Measurements from ENCODE around the gene TCL1A. TPM values are rescaled to one million over a fixed set of nuclear protein-coding genes. Genes with fewer than 3 reads are reported as not detected.

TCL1A gene
- total RNA-seq, 1 experiment from 2014 or later: not detected

DNA sequence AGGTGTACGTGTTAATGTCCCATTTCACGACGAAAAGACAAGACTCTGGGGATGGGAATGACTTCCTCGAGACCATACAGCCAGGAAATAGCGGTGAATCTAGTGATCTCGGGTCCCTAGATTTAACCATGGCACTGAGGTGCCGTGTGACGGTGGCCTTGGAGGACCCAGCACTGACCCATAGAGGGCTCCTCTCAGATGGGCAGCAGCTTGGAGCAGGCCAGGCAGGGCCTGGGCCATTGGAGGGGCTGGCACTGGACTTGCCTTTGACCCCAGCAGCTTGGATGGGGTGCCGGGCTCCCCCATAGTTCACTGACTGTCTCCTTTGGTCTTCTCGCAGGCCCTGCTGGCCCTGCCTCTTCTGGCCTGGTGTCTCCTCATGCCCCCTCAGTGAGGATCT lies 22.3 kb downstream of the TCL1A start:
- H3K36me3 ChIP-seq (ENCODE audit: control insufficient read depth, insufficient read depth, low read length): no peaks in the 10 kb centered on the region
- BruUV-seq (replicated peaks): no TSS peak
- CTCF ChIA-PET: no interaction called here
- H3K4me3 ChIP-seq (ENCODE audit: low read depth in 2 of 2, low read length in 2 of 2): no peak overlapping the region
- intact Hi-C loops (cut with micrococcal nuclease; ENCODE audit: unreplicated experiment): no loop called here
- no peak for ATAC-seq
- in situ Hi-C loops (cut with HindIII; ENCODE audit: low pct_unique_long_range_greater_than_20kb, low sequenced_read_pairs): no loop called here
- no peaks in the 10 kb centered on the region for H3K9me3 ChIP-seq (ENCODE audit: control insufficient read depth, insufficient read depth, low read depth, low read length)
- DNase-seq (ENCODE audit: low read depth, low spot score): no peak
- no peak overlapping the region for H3K27ac ChIP-seq (ENCODE audit: low read length)
- no peaks in the 10 kb centered on the region for H3K4me1 ChIP-seq (ENCODE audit: control insufficient read depth, insufficient read depth, low read length)
- no peak for TF ChIP-seq TCF7L2 (IDR thresholded peaks at IDR 0.05; ENCODE audit: low read depth, low read length)
- TF ChIP-seq, protein P1, sequence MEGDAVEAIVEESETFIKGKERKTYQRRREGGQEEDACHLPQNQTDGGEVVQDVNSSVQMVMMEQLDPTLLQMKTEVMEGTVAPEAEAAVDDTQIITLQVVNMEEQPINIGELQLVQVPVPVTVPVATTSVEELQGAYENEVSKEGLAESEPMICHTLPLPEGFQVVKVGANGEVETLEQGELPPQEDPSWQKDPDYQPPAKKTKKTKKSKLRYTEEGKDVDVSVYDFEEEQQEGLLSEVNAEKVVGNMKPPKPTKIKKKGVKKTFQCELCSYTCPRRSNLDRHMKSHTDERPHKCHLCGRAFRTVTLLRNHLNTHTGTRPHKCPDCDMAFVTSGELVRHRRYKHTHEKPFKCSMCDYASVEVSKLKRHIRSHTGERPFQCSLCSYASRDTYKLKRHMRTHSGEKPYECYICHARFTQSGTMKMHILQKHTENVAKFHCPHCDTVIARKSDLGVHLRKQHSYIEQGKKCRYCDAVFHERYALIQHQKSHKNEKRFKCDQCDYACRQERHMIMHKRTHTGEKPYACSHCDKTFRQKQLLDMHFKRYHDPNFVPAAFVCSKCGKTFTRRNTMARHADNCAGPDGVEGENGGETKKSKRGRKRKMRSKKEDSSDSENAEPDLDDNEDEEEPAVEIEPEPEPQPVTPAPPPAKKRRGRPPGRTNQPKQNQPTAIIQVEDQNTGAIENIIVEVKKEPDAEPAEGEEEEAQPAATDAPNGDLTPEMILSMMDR (IDR thresholded peaks at IDR 0.05): no peak
- no peak for TF ChIP-seq SIN3A (IDR thresholded peaks at IDR 0.05; ENCODE audit: borderline replicate concordance, insufficient read depth, low read depth, low read length)
- no peak for TF ChIP-seq REST (IDR thresholded peaks at IDR 0.05; ENCODE audit: insufficient read depth in 1 of 2, low read depth in 2 of 2, low read length in 1 of 2)
- TF ChIP-seq POLR2AphosphoS5 (IDR thresholded peaks at IDR 0.05; ENCODE audit: low read depth, low read length): no peak
- no peaks in the 10 kb centered on the region for H3K27me3 ChIP-seq (ENCODE audit: control insufficient read depth, insufficient read depth, low read length)
- POLR2A ChIA-PET: no interaction called here

DNA sequence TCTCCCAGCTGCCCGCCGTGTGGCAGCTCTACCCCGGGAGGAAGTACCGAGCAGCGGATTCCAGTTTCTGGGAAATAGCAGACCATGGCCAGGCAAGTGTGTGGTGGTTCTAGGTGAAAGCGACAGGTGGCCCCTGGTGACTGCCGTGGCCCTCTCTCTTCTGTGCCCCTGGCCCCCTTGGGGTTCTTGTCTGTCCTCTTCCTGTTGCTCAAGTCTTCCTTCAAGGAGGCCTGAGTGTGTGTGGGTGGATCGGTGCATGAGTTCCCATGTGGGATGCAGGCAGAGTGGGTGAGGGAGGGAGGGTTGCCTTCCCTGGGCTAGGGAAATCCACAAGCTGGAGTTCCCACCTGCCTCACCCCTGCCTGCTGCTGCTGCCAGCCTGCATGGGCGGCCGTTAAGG lies 23.1 kb downstream of the TCL1A start:
- CTCF ChIA-PET: interaction anchor here (0.7 kb wide), 1 partner anchor 132 kb away, joined by 3 read pairs; no protein-coding TSS in a partner anchor
- POLR2A ChIA-PET: no interaction called here
- Histone ChIP-seq H3K4me3 (ENCODE audit: low read depth in 2 of 2, low read length in 2 of 2) (no peak overlapping the region), H3K27ac (ENCODE audit: low read length) (no peak overlapping the region), H3K36me3 (ENCODE audit: control insufficient read depth, insufficient read depth, low read length) (no peaks in the 10 kb centered on the region), H3K9me3 (ENCODE audit: control insufficient read depth, insufficient read depth, low read depth, low read length) (no peaks in the 10 kb centered on the region), H3K27me3 (ENCODE audit: control insufficient read depth, insufficient read depth, low read length) (no peaks in the 10 kb centered on the region), H3K4me1 (ENCODE audit: control insufficient read depth, insufficient read depth, low read length) (no peaks in the 10 kb centered on the region)
- TF ChIP-seq TCF7L2 (IDR thresholded peaks at IDR 0.05; ENCODE audit: low read depth, low read length) (no peak), SIN3A (IDR thresholded peaks at IDR 0.05; ENCODE audit: borderline replicate concordance, insufficient read depth, low read depth, low read length) (no peak), POLR2AphosphoS5 (IDR thresholded peaks at IDR 0.05; ENCODE audit: low read depth, low read length) (no peak), REST (IDR thresholded peaks at IDR 0.05; ENCODE audit: insufficient read depth in 1 of 2, low read depth in 2 of 2, low read length in 1 of 2) (no peak)
- TF ChIP-seq, protein P1 (IDR thresholded peaks at IDR 0.05): no peak
- BruUV-seq (replicated peaks): no TSS peak
- in situ Hi-C loops (cut with HindIII; ENCODE audit: low pct_unique_long_range_greater_than_20kb, low sequenced_read_pairs): no loop called here
- intact Hi-C loops (cut with micrococcal nuclease; ENCODE audit: unreplicated experiment): no loop called here
- DNase-seq (ENCODE audit: low read depth, low spot score) (no peak), ATAC-seq (no peak)

All from Panc1 (cell line).